HCT116 (cell line): ENCODE measurements around the gene MCC. TPM values are rescaled to one million over a fixed set of nuclear protein-coding genes. Genes with fewer than 3 reads are reported as not detected.

ENCODE experiments used
- ATAC-seq: fragments of 200-7000 bp; cut with Tn5 transposase; 2 replicates; pipeline ENCODE4 v1.9.1; 2020; ENCODE audit warnings: mild to moderate bottlenecking, moderate library complexity
- BruUV-seq: library from RNA; stranded (reverse); fragments of 400-500 nt; replicated peaks from 2 replicates; lab custom pipeline; 2021; lab: Mats Ljungman, UMichigan
- CTCF ChIA-PET: fragments of 300-600 bp; sonication (Branson Sonifier 250); formaldehyde crosslinking; loops from one replicate; lab custom pipeline; 2021; ENCODE audit warnings: antibody characterized with exemption; lab: Charles Lee
- POLR2A ChIA-PET: fragments of 300-600, 350-600 bp; sonication (Branson Sonifier 250); formaldehyde crosslinking; loops from one replicate; lab custom pipeline; 2021; ENCODE audit warnings: antibody characterized with exemption; lab: Charles Lee
- RAD21 ChIA-PET, 2 experiments: fragments of 300-600 bp; sonication (Branson Sonifier 250); formaldehyde crosslinking; loops; one replicate each; lab custom pipeline; 2023; ENCODE audit warnings: low total read pairs in 2 of 2; ENCODE audit not compliant: uncharacterized antibody in 2 of 2, unreplicated experiment in 2 of 2, low non-redundant PET in 1 of 2; lab: Charles Lee
- DNase-seq: peaks from one replicate; pipeline ENCODE4 v3.0.0-alpha.2; 2010; ENCODE audit warnings: low read depth, low spot score
- H2AFZ ChIP-seq: fragments of 200-600 bp; shearing (Covaris generic), sonication (generic); 2 replicates; pipeline ENCODE4 v1.6.1; 2017; ENCODE audit warnings: low read depth, mixed run types, mixed read lengths, antibody characterized with exemption, low read length; ENCODE audit not compliant: poor library complexity, severe bottlenecking
- H3K27ac ChIP-seq: 2 replicates; pipeline ENCODE4 v1.5.1; 2012; ENCODE audit warnings: low read depth, low read length
- H3K27me3 ChIP-seq: fragments of 200-600 bp; sonication (generic); 2 replicates; pipeline ENCODE4 v1.6.1; 2016; ENCODE audit warnings: mixed run types, low read length, mixed read lengths; ENCODE audit not compliant: insufficient read depth
- H3K36me3 ChIP-seq, 2 experiments: fragments of 200-500 bp in 1 of 2; fragments of 200-600 bp in 1 of 2; sonication (Bioruptor generic) in 1 of 2; sonication (generic) in 1 of 2; 2 replicates each; pipeline versions ENCODE4 v1.5.1 to v1.6.1; 2014 to 2016; ENCODE audit warnings: low read length in 2 of 2, inconsistent platforms in 1 of 2, mixed read lengths in 1 of 2, mixed run types in 1 of 2; ENCODE audit not compliant: insufficient read depth in 2 of 2, control insufficient read depth in 1 of 2
- H3K4me1 ChIP-seq, 2 experiments: fragments of 200-600 bp in 1 of 2; sonication (generic) in 1 of 2; 2 replicates each; pipeline versions ENCODE4 v1.5.1 to v1.6.1; 2012 to 2017; ENCODE audit warnings: low read length in 2 of 2, inconsistent platforms in 1 of 2, mild to moderate bottlenecking in 1 of 2, mixed read lengths in 1 of 2, mixed run types in 1 of 2, moderate library complexity in 1 of 2; ENCODE audit not compliant: insufficient read depth in 2 of 2, control insufficient read depth in 1 of 2
- H3K4me2 ChIP-seq: fragments of 200-600 bp; sonication (generic); 2 replicates; pipeline ENCODE4 v1.6.1; 2017; ENCODE audit warnings: mixed run types, low read length, mixed read lengths
- H3K4me3 ChIP-seq, 2 experiments: fragments of 200-600 bp in 1 of 2; sonication (generic) in 1 of 2; replicated peaks in 1 of 2; 2 replicates each; pipeline ENCODE4 v1.5.1; 2011 to 2016; ENCODE audit warnings: low read length in 2 of 2, control low read depth in 1 of 2, low read depth in 1 of 2, mild to moderate bottlenecking in 1 of 2, mixed read lengths in 1 of 2, mixed run types in 1 of 2
- H3K79me2 ChIP-seq: fragments of 200-600 bp; sonication (generic); 2 replicates; pipeline ENCODE4 v1.6.1; 2017; ENCODE audit warnings: mild to moderate bottlenecking, mixed run types, low read length, moderate library complexity, mixed read lengths; ENCODE audit not compliant: insufficient read depth
- H3K9ac ChIP-seq: fragments of 200-600 bp; sonication (generic); 2 replicates; pipeline ENCODE4 v1.6.1; 2016; ENCODE audit warnings: low read length, mixed read lengths
- H3K9me2 ChIP-seq: fragments of 200-600 bp; sonication (generic), shearing (Covaris generic); 2 replicates; pipeline ENCODE4 v1.6.1; 2017; ENCODE audit warnings: mixed run types, mild to moderate bottlenecking, moderate library complexity; ENCODE audit not compliant: insufficient read depth
- H3K9me3 ChIP-seq, 2 experiments: fragments of 200-500 bp in 1 of 2; fragments of 200-600 bp in 1 of 2; sonication (Bioruptor generic) in 1 of 2; sonication (generic) in 1 of 2; 2 replicates each; pipeline ENCODE4 v1.6.1; 2014 to 2017; ENCODE audit warnings: low read length in 2 of 2, mixed read lengths in 2 of 2, inconsistent platforms in 1 of 2, low read depth in 1 of 2, mild to moderate bottlenecking in 1 of 2, mixed run types in 1 of 2, moderate library complexity in 1 of 2; ENCODE audit not compliant: control insufficient read depth in 1 of 2, insufficient read depth in 1 of 2
- H4K20me1 ChIP-seq: fragments of 200-600 bp; sonication (generic), shearing (Covaris generic); 2 replicates; pipeline ENCODE4 v1.6.1; 2017; ENCODE audit warnings: mixed run types, mild to moderate bottlenecking, moderate library complexity; ENCODE audit not compliant: insufficient read depth
- EGR1 ChIP-seq: IDR thresholded peaks from 2 replicates; pipeline ENCODE4 v1.6.1; 2012; ENCODE audit warnings: low read depth
- POLR2AphosphoS5 ChIP-seq: IDR thresholded peaks from 2 replicates; pipeline ENCODE4 v1.6.1; 2011; ENCODE audit warnings: mild to moderate bottlenecking, low read depth, low read length, moderate library complexity
- RAD21 ChIP-seq: IDR thresholded peaks from 2 replicates; pipeline ENCODE4 v1.6.1; 2012; ENCODE audit warnings: low read depth, mild to moderate bottlenecking
- SP1 ChIP-seq: IDR thresholded peaks from 2 replicates; pipeline ENCODE4 v1.6.1; 2012; ENCODE audit warnings: low read depth
- SRF ChIP-seq: IDR thresholded peaks from 2 replicates; pipeline ENCODE4 v1.6.1; 2012; ENCODE audit warnings: low read depth
- YY1 ChIP-seq: IDR thresholded peaks from 2 replicates; pipeline ENCODE4 v1.6.1; 2011; ENCODE audit warnings: low read length, low read depth, moderate library complexity, mild to moderate bottlenecking; ENCODE audit not compliant: insufficient replicate concordance; ENCODE audit errors: extremely low read depth
- intact Hi-C: fragments of 100-400 bp; cut with micrococcal nuclease; formaldehyde crosslinking; loops from 2 replicates; pipeline ENCODE4 v1.10.0; 2022
- total RNA-seq: library from RNA; stranded (reverse); gene quantifications from one replicate; pipeline ENCODE4 v1.2.1, GENCODE V29; 2021; ENCODE audit not compliant: unreplicated experiment
- TF ChIP-seq, protein P1 (sequence below): IDR thresholded peaks from 2 replicates; pipeline ENCODE4 v1.6.1; 2012; ENCODE audit warnings: low read depth
- TF ChIP-seq, protein P2 (sequence below): IDR thresholded peaks from 2 replicates; pipeline ENCODE4 v1.6.1; 2011; ENCODE audit warnings: mild to moderate bottlenecking, low read length, moderate library complexity; ENCODE audit not compliant: insufficient replicate concordance; ENCODE audit errors: extremely low read depth

Gene MCC
- total RNA-seq, 1 experiment from 2014 or later, result 20.1 TPM

DNA sequence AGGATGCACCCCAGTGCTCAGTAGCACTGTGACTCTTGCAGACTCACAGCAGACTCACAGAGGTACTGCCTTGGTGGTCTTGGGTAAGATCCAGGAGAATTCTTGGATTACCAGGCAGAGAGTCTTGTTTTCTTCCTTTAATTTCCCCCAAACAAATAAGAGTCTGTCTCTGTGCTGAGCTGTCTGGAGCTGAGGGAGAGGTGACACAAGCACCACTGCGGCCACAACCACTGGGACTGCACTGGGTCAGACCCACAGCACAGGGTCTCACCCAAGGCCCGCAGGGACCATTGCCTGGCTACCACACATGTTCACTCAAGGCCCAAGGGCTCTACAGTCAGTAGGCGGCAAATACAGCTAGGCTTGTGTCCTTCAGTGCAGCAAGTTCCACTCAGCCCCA lies 13.8 kb upstream of the MCC start:
- Histone ChIP-seq H4K20me1 (no peaks in the 10 kb centered on the region), H3K4me3 (no peak overlapping the region), H3K4me2 (no peak overlapping the region), H3K9ac (no peak overlapping the region), H3K79me2 (no peaks in the 10 kb centered on the region), H3K27ac (no peak overlapping the region), H3K4me1 (no peaks in the 10 kb centered on the region), H3K9me2 (no peaks in the 10 kb centered on the region), H3K27me3 (no peaks in the 10 kb centered on the region), H3K36me3 (no peaks in the 10 kb centered on the region), H3K9me3 (no peaks in the 10 kb centered on the region), H2AFZ (no peak overlapping the region)
- ChIA-PET POLR2A (no interaction called here), CTCF (no interaction called here), RAD21 (no interaction called here)
- BruUV-seq, result no TSS peak
- ATAC-seq (no peak), DNase-seq (no peak)
- TF ChIP-seq EGR1 (no peak), SP1 (no peak), YY1 (no peak), SRF (no peak), POLR2AphosphoS5 (no peak), RAD21 (no peak)
- TF ChIP-seq, protein P1, sequence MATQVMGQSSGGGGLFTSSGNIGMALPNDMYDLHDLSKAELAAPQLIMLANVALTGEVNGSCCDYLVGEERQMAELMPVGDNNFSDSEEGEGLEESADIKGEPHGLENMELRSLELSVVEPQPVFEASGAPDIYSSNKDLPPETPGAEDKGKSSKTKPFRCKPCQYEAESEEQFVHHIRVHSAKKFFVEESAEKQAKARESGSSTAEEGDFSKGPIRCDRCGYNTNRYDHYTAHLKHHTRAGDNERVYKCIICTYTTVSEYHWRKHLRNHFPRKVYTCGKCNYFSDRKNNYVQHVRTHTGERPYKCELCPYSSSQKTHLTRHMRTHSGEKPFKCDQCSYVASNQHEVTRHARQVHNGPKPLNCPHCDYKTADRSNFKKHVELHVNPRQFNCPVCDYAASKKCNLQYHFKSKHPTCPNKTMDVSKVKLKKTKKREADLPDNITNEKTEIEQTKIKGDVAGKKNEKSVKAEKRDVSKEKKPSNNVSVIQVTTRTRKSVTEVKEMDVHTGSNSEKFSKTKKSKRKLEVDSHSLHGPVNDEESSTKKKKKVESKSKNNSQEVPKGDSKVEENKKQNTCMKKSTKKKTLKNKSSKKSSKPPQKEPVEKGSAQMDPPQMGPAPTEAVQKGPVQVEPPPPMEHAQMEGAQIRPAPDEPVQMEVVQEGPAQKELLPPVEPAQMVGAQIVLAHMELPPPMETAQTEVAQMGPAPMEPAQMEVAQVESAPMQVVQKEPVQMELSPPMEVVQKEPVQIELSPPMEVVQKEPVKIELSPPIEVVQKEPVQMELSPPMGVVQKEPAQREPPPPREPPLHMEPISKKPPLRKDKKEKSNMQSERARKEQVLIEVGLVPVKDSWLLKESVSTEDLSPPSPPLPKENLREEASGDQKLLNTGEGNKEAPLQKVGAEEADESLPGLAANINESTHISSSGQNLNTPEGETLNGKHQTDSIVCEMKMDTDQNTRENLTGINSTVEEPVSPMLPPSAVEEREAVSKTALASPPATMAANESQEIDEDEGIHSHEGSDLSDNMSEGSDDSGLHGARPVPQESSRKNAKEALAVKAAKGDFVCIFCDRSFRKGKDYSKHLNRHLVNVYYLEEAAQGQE, result no peak
- TF ChIP-seq, protein P2, sequence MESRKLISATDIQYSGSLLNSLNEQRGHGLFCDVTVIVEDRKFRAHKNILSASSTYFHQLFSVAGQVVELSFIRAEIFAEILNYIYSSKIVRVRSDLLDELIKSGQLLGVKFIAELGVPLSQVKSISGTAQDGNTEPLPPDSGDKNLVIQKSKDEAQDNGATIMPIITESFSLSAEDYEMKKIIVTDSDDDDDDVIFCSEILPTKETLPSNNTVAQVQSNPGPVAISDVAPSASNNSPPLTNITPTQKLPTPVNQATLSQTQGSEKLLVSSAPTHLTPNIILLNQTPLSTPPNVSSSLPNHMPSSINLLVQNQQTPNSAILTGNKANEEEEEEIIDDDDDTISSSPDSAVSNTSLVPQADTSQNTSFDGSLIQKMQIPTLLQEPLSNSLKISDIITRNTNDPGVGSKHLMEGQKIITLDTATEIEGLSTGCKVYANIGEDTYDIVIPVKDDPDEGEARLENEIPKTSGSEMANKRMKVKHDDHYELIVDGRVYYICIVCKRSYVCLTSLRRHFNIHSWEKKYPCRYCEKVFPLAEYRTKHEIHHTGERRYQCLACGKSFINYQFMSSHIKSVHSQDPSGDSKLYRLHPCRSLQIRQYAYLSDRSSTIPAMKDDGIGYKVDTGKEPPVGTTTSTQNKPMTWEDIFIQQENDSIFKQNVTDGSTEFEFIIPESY, result no peak
- intact Hi-C loops, result no loop called here
